AG20443 (cell line): ENCODE results near the gene INF2.

Experiments used
- DNase-seq: peaks from one replicate; pipeline ENCODE4 v3.0.0; 2012; ENCODE audit warnings: low spot score, mixed read lengths

The INF2 gene

GRCh38 chr14:104689881-104690711, 678 bp downstream of the INF2 start:
- peak; percentile 53 for DNase-seq

- DNase-seq, result no peak
Measured at GRCh38 chr14:104690861-104691455, 1.5 kb downstream of the INF2 start.

GRCh38 chr14:104691546-104692260, 2.3 kb downstream of the INF2 start:
- DNase-seq, result no peak

GRCh38 chr14:104692261-104692938, 3.0 kb downstream of the INF2 start:
- DNase-seq, result no peak

GRCh38 chr14:104692939-104693315, 3.5 kb downstream of the INF2 start:
- no peak for DNase-seq

- DNase-seq, result no peak
Measured at GRCh38 chr14:104693482-104694431, 4.3 kb downstream of the INF2 start.

DNA sequence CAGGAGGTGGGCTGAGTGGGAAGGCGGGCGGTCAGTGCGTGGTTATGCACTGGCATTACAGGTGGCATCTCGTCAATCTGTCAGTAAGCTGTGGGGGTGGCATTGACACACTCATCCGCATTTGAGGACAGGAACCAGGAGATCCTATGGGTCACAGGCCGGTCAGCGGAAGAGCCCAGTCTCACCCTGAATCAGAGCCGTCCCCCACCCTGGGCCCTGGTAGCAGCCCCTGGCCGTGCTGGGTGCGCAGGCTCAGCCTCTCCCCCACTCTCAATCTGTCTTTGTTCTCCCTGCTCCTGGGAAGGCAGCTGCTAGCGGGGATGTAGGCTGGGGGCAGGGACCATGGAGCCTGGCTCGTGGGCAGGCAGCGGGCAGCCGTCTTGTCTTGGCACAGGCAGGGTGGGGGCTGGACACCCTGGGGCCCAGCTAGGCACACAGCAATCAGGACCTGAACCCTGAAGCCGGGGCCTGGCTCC, 5.1 kb downstream of the INF2 start:
- no peak for DNase-seq

DNA sequence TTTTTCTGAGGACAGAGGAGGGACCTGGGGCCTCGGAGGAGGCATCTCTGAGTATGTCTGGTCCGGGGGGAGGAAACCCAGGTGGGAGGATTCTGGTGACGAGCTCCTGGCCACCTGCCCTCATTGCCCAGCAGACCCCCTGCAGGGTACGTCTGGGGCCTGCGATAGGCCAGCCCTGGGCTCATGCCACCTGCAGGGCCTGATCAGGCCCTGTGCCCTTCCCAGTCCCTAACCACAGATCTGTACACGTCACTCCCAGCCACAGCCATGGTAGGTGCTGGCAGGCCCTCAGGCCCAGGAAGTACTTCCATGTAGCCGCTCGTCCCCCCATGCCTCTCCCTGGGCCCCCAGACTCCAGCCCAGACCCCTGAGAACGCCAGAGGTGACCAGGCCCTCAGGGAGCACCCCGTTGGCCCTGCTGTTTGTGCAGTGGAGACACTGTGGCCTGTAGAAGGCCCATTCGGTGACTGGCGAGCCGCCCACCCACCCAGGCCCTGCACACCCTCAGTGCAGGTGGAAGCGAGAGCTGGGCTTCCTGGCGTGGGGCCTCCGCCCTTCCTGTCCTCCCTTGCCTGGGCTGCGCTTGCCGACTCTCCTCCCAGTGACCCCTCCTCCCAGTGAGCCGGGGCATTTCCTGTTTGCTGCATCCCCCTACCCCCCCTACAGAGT, 5.7 kb downstream of the INF2 start:
- DNase-seq, result no peak

DNA sequence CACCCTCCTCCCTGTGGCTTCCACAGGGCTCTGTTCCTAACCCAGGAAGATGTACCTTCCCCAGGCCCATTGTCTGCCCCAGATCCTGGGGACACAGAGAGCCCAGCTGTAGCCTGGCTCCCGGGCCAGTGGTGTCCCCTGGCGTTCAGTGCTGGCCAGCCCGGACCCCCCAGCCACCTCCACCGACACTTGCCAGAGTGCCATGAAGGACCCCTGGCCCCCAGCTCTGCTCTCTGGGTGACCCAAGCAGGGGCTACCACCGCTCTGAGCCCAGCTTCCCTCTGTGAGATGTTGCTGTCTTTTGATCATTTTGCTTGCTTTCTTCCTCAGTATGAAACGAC, 6.2 kb downstream of the INF2 start:
- no peak for DNase-seq

DNA sequence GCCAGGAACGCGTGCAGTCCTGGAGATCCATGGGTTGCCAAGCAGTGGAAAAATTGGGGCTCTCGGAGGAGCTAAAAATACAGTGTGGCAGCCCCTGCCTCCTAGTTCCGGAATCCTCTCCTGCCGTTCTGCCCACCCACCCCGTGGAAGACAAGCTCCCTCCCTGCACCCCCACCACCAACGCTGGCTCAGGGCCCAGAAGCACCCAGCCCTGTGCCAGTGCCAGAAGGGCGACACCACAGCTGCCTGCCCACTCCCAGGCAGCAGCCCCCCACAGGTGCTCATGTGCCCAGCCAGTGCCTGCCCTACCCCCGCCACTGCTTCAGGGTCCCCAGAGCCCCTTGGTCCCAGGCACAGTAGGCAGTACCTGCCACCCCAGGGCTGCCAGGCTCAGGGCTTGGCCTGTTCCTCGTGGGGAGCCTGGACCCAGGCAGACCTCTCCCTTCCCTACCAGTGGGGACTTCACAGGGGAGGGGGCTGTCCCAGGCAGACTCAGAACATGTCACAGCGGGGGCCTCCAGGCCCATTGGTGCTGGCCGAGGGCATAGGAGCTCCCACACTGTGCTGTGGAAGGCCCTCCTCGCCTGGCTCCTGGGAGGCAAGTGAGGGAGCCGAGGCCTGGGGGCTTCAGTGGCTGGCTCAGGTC, 7.4 kb downstream of the INF2 start:
- no peak for DNase-seq

DNA sequence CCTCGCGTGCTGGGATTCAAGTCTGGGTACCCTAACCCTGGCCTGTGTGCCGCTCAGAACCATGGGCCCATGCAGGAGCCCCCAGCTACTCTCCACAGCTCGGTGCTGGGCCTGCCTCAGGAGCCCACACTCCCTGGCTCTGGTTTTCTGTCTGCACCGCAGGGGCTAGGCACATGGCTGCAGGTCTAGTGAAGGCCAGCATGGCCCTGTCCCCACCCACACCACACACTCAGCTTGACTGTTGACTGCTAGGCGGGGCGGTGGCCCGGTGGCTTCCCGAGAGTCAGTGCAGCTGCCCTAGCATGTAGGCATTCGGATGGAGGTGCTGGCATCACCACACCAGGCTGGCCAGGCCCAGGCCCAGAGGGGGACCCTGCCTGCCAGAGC, 7.9 kb downstream of the INF2 start:
- no peak for DNase-seq

- peak; percentile 81 for DNase-seq
Measured at GRCh38 chr14:104697892-104698583, 8.6 kb downstream of the INF2 start.

DNA sequence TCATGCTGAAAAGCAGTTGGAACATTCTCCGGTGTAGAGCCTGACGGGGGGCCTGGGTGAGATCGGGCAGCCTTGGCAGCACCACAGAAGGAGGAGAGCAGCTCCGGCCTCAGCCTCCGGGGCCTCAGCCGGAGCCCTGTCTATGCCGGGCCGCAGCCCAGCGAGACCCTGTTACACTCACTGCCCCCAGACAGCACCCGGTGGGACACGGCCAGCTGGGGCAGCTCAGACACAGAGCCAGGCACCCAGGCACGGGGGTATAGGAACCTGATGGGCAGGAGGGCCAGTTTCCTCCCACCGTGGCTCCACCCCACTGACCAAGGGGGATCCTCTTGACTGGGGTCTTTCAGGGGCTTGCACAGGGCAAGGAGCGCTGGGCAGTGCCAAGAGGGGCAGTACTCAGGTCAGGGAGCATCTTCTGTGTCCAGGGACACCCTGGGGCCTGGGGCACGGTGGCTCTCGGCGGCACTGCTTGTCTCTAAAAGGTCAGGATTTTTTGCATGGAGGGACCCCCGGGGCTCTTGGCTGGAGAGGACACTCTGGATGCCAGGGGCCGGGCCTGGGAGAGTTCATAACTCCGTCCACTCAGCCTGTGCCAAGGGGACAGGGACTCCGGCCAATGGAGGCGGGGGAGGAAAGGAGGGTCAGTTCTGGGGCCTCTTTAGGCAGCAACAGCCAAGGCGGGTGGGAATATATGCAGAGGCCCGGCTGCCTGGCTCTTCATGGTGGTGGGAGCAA, 9.4 kb downstream of the INF2 start:
- no peak for DNase-seq

DNA sequence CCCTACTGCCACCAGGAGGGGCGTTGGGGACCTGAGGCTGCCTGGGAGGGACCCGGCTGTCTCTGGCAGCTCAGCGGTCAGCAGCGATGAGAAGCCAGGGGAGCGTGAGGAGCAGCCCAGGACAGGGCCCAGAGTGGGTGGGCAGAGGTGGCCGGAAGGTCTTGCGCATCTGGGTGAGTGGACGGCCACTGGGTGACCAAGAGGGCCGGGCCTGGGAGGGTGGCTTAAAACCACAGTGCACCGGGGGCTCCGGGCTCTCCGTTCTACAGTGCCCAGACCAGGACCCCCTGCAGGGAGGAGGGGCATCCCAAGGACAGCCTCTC, 10.0 kb downstream of the INF2 start:
- DNase-seq, result no peak

- no peak for DNase-seq
Measured at GRCh38 chr14:104700225-104700651, 10.8 kb downstream of the INF2 start.

- DNase-seq, result no peak
Measured at GRCh38 chr14:104700747-104701217, 11.4 kb downstream of the INF2 start.

DNA sequence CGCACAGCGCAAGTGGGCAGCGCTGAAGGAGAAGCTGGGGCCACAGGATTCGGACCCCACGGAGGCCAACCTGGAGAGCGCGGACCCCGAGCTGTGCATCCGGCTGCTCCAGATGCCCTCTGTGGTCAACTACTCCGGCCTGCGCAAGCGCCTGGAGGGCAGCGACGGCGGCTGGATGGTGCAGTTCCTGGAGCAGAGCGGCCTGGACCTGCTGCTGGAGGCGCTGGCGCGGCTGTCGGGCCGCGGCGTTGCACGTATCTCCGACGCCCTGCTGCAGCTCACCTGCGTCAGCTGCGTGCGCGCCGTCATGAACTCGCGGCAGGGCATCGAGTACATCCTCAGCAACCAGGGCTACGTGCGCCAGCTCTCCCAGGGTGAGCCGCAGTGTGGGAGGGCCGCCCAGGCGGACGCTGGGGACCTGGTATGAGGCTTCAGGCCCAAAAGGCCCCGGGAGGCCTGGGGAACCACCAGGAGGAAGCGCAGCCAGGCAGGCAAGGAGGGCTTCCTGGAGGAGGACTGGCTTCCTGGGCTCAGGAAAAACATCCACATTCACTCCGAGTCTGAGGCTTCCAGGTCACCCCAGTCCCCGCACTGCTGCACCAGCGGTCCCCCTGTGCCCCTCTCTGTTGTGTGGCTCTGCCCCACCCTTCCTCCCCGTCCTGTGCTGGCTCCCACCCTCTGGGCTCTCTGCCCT, 12.1 kb downstream of the INF2 start:
- DNase-seq, result no peak

- DNase-seq, result no peak
Measured at GRCh38 chr14:104702106-104702505, 12.7 kb downstream of the INF2 start.
